CD14-positive monocyte (primary cell): Measurements from ENCODE around the gene SH3RF1. TPM values are rescaled to one million over a fixed set of nuclear protein-coding genes. Genes with fewer than 3 reads are reported as not detected.

Experiments used
- DNase-seq, 3 donors: peaks; one replicate each; pipeline ENCODE4 v3.0.0-alpha.2; 2011 to 2022
- H2AFZ ChIP-seq: 2 replicates; pipeline ENCODE4 v1.6.0; 2012; ENCODE audit warnings: mild to moderate bottlenecking, low read depth, low read length, inconsistent platforms; ENCODE audit not compliant: insufficient read depth, poor library complexity, severe bottlenecking
- H3K27ac ChIP-seq, 2 donors: 1 replicate in 1 of 2; 2 replicates in 1 of 2; pipeline ENCODE4 v1.5.1; 2012 to 2013; ENCODE audit warnings: low read length in 2 of 2, control low read depth in 1 of 2, inconsistent platforms in 1 of 2, low read depth in 1 of 2, mild to moderate bottlenecking in 1 of 2
- H3K27me3 ChIP-seq, 2 donors: one replicate each; pipeline versions ENCODE4 v1.6.0 to v1.6.1; 2011 to 2013; ENCODE audit warnings: low read length in 2 of 2; ENCODE audit not compliant: control insufficient read depth in 2 of 2, insufficient read depth in 2 of 2
- H3K36me3 ChIP-seq, 2 donors: replicated peaks in 1 of 2; 1 replicate in 1 of 2; 2 replicates in 1 of 2; pipeline versions ENCODE4 v1.5.1 to v1.6.1; 2012 to 2013; ENCODE audit warnings: low read length in 2 of 2, control low read depth in 1 of 2, inconsistent platforms in 1 of 2, mild to moderate bottlenecking in 1 of 2; ENCODE audit not compliant: insufficient read depth in 2 of 2, control insufficient read depth in 1 of 2
- H3K4me1 ChIP-seq, 2 donors: 1 replicate in 1 of 2; 2 replicates in 1 of 2; pipeline versions ENCODE4 v1.5.1 to v1.6.1; 2012 to 2013; ENCODE audit warnings: low read length in 2 of 2, control low read depth in 1 of 2, inconsistent platforms in 1 of 2, mild to moderate bottlenecking in 1 of 2, moderate library complexity in 1 of 2; ENCODE audit not compliant: insufficient read depth in 2 of 2, control insufficient read depth in 1 of 2
- H3K4me2 ChIP-seq: replicated peaks from 2 replicates; pipeline ENCODE3; 2012; ENCODE audit warnings: low read length, moderate library complexity, mild to moderate bottlenecking; ENCODE audit not compliant: poor library complexity, severe bottlenecking; ENCODE audit errors: extremely low read depth
- H3K4me3 ChIP-seq, 3 experiments: fragments of 200-600 bp in 1 of 3; sonication (generic) in 1 of 3; replicated peaks in 1 of 3; 1 replicate in 2 of 3; 2 replicates in 1 of 3; pipeline ENCODE4 v1.5.1; 2011 to 2013; ENCODE audit warnings: low read length in 3 of 3, mild to moderate bottlenecking in 3 of 3, control low read depth in 2 of 3, low read depth in 2 of 3, inconsistent platforms in 1 of 3, moderate library complexity in 1 of 3
- H3K79me2 ChIP-seq: 2 replicates; pipeline ENCODE4 v1.6.0; 2012; ENCODE audit warnings: mild to moderate bottlenecking, control low read depth, inconsistent platforms, low read length, moderate library complexity; ENCODE audit not compliant: insufficient read depth
- H3K9ac ChIP-seq: 2 replicates; pipeline ENCODE4 v1.6.0; 2017; ENCODE audit warnings: low read length, mild to moderate bottlenecking; ENCODE audit not compliant: insufficient read depth, poor library complexity, severe bottlenecking
- H3K9me3 ChIP-seq, 2 donors: replicated peaks in 1 of 2; 1 replicate in 1 of 2; 2 replicates in 1 of 2; pipeline versions ENCODE4 v1.5.1 to v1.6.1; 2012 to 2013; ENCODE audit warnings: low read length in 2 of 2, control low read depth in 1 of 2; ENCODE audit not compliant: control insufficient read depth in 1 of 2, insufficient read depth in 1 of 2
- H4K20me1 ChIP-seq: 2 replicates; pipeline ENCODE4 v1.6.0; 2012; ENCODE audit warnings: mild to moderate bottlenecking, low read length, control low read depth, moderate library complexity; ENCODE audit not compliant: insufficient read depth
- H3K27ac Mint-ChIP-seq, 7 donors: one replicate each; pipeline ENCODE4 v1.8.0; 2020; ENCODE audit warnings: mild to moderate bottlenecking in 7 of 7, mixed read lengths in 7 of 7, moderate library complexity in 6 of 7, inconsistent platforms in 2 of 7
- H3K27me3 Mint-ChIP-seq, 3 donors: one replicate each; pipeline ENCODE4 v1.8.0; 2021 to 2022; ENCODE audit warnings: low read depth in 3 of 3, mild to moderate bottlenecking in 3 of 3, mixed read lengths in 3 of 3, moderate library complexity in 3 of 3, inconsistent platforms in 1 of 3
- H3K36me3 Mint-ChIP-seq, 2 donors: one replicate each; pipeline ENCODE4 v1.8.0; 2020; ENCODE audit warnings: mixed read lengths in 2 of 2, inconsistent platforms in 1 of 2, mild to moderate bottlenecking in 1 of 2
- H3K4me1 Mint-ChIP-seq: one replicate; pipeline ENCODE4 v1.8.0; 2020; ENCODE audit warnings: mild to moderate bottlenecking, mixed read lengths
- H3K4me3 Mint-ChIP-seq, 2 donors: one replicate each; pipeline ENCODE4 v1.8.0; 2020; ENCODE audit warnings: mild to moderate bottlenecking in 2 of 2, mixed read lengths in 2 of 2, moderate library complexity in 1 of 2
- H3K9me3 Mint-ChIP-seq, 7 donors: one replicate each; pipeline ENCODE4 v1.8.0; 2020 to 2022; ENCODE audit warnings: mixed read lengths in 7 of 7, mild to moderate bottlenecking in 6 of 7, moderate library complexity in 6 of 7, inconsistent platforms in 2 of 7
- CTCF ChIP-seq: fragments of 200-600 bp; IDR thresholded peaks from one replicate; pipeline ENCODE4 v1.8.0; 2022; ENCODE audit warnings: antibody characterized with exemption, mild to moderate bottlenecking
- WGBS: methylation state at CpG from one replicate; pipeline ENCODE4 v1.1.5; 2013; ENCODE audit warnings: missing lambda C conversion rate; ENCODE audit not compliant: insufficient coverage; 5-methylcytosine and 5-hydroxymethylcytosine counted together
- intact Hi-C, 2 donors: fragments of 100-400 bp; cut with micrococcal nuclease; formaldehyde crosslinking; loops; one replicate each; pipeline versions ENCODE4 v1.15.0 to v1.15.1; 2023
- polyA plus RNA-seq, 3 donors: library from polyadenylated mRNA; depleted of rRNA in 1 of 3; unstranded in 2 of 3; stranded (reverse) in 1 of 3; fragments of 300-500 nt in 2 of 3; fragments of >200 nt in 1 of 3; fragmentation: Illumina TruSeq in 2 of 3; gene quantifications; 1 replicate in 2 of 3; 2 replicates in 1 of 3; pipeline ENCODE4 v1.2.3, GENCODE V29; 2012 to 2021

Gene SH3RF1
- polyA plus RNA-seq, 3 donors, result 3.1 to 4.7 (median 4.4) TPM

- Mint-ChIP-seq H3K27ac (no peak overlapping the region), H3K36me3 (peaks cover 38 to 40% of the 10 kb centered on the region in 2 donors), H3K4me1 (no peaks in the 10 kb centered on the region), H3K4me3 (no peak overlapping the region), H3K9me3 (no peaks in the 10 kb centered on the region), H3K27me3 (no peaks in the 10 kb centered on the region)
- Histone ChIP-seq H3K27ac (no peak overlapping the region), H3K27me3 (no peaks in the 10 kb centered on the region), H4K20me1 (no peaks in the 10 kb centered on the region), H3K4me1 (no peaks in the 10 kb centered on the region), H3K9me3 (no peaks in the 10 kb centered on the region), H3K9ac (no peak overlapping the region), H3K36me3 (peaks cover 27 to 44% of the 10 kb centered on the region in 2 donors), H2AFZ (no peak overlapping the region), H3K79me2 (no peaks in the 10 kb centered on the region), H3K4me2 (no peak overlapping the region), H3K4me3 (no peak overlapping the region)
- intact Hi-C loops, result no loop called here
- WGBS, result 40% methylated on average over 1 of the region's 3 CpGs
- DNase-seq, result no peak
- no peak for TF ChIP-seq CTCF
Observed at GRCh38 chr4:169136796-169137557, 133.8 kb downstream of the SH3RF1 start.

GRCh38 chr4:169136330-169136729 is 134.4 kb downstream of the SH3RF1 start:
- no peak overlapping the region for H3K4me3 ChIP-seq

More at GRCh38 chr4:169136330-169136729, 134.4 kb downstream of the SH3RF1 start:
- Histone ChIP-seq H3K9ac (no peak overlapping the region), H3K27ac (no peak overlapping the region), H3K36me3 (peaks cover 30 to 51% of the 10 kb centered on the region in 2 donors), H2AFZ (no peak overlapping the region), H3K4me1 (no peaks in the 10 kb centered on the region), H3K79me2 (no peaks in the 10 kb centered on the region), H4K20me1 (no peaks in the 10 kb centered on the region), H3K27me3 (no peaks in the 10 kb centered on the region), H3K9me3 (no peaks in the 10 kb centered on the region), H3K4me2 (no peak overlapping the region)
- H3K27ac Mint-ChIP-seq, result no peak overlapping the region
- H3K27me3 Mint-ChIP-seq, result no peaks in the 10 kb centered on the region
- peaks cover 41 to 43% of the 10 kb centered on the region in 2 donors for H3K36me3 Mint-ChIP-seq
- 100% methylated on average over 4 of the region's 7 CpGs for WGBS
- no peak for DNase-seq
- intact Hi-C loops, result no loop called here
- no peaks in the 10 kb centered on the region for H3K9me3 Mint-ChIP-seq
- TF ChIP-seq CTCF, result no peak
- no peak overlapping the region for H3K4me3 Mint-ChIP-seq
- no peaks in the 10 kb centered on the region for H3K4me1 Mint-ChIP-seq
